ENCODE results near the gene ARHGAP32.

- TF ChIP-seq CTCF (IDR thresholded peaks at IDR 0.05) (no peak), POLR2AphosphoS5 (IDR thresholded peaks at IDR 0.05) (no peak)
These were observed 262.1 kb downstream of the ARHGAP32 start for GRCh38 chr11:128929991-128930390.
